ENCODE measurements around the gene CCNA2. TPM values are rescaled to one million over a fixed set of nuclear protein-coding genes. Genes with fewer than 3 reads are reported as not detected.

Gene CCNA2
- total RNA-seq, 3 donors from 2014 or later, result 2.8 to 18.9 (median 4.0) TPM

DNA sequence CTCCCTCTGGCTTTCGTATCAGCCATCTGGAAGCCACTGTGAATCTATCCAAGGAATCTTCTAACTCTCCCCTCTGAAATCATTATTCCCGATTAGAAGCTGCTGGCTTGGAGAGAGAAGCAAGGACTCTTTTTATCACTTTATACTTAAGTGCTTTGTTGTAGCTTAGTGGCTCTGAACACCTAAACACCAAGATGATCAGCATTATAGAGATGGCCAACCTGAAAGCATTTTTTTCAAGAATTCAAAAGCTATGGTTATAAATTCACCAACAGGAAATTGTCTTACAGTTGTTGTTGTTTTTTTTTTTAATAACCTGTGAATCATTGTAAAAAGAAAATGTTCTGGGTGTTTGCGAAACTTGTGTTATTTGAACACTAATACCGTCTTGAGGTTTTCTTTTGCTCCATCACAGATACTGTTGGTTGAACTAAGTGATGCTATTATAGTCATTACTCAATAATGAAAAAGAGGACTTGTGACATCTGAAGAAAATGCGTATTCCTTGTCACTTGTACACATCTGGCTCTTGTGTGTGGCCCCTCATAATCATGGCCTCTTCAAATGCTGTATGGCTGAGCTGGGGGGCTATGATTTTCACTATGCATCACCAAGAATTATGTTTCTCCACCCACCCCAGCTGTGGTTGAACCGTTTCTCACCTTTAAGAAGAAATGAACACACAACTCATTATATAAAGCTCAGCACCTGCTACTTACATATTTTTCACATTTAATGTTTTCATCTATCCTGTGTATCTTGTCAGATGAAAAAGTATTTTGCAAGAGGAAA lies 46.9 kb downstream of the CCNA2 start:
- TF ChIP-seq, protein P1, sequence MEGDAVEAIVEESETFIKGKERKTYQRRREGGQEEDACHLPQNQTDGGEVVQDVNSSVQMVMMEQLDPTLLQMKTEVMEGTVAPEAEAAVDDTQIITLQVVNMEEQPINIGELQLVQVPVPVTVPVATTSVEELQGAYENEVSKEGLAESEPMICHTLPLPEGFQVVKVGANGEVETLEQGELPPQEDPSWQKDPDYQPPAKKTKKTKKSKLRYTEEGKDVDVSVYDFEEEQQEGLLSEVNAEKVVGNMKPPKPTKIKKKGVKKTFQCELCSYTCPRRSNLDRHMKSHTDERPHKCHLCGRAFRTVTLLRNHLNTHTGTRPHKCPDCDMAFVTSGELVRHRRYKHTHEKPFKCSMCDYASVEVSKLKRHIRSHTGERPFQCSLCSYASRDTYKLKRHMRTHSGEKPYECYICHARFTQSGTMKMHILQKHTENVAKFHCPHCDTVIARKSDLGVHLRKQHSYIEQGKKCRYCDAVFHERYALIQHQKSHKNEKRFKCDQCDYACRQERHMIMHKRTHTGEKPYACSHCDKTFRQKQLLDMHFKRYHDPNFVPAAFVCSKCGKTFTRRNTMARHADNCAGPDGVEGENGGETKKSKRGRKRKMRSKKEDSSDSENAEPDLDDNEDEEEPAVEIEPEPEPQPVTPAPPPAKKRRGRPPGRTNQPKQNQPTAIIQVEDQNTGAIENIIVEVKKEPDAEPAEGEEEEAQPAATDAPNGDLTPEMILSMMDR (IDR thresholded peaks at IDR 0.05), result no peak
- DNase-seq (no peak), ATAC-seq (no peak)
- intact Hi-C loops (cut with DNase I, micrococcal nuclease), result no loop called here
- Histone ChIP-seq H3K4me1 (ENCODE audit: low read depth) (no peaks in the 10 kb centered on the region), H3K4me3 (no peak overlapping the region), H3K9me3 (no peaks in the 10 kb centered on the region), H3K36me3 (ENCODE audit: low read depth) (no peaks in the 10 kb centered on the region)

- Histone ChIP-seq H3K36me3 (ENCODE audit: low read depth) (no peaks in the 10 kb centered on the region), H3K4me3 (no peak overlapping the region), H3K9me3 (no peaks in the 10 kb centered on the region), H3K4me1 (ENCODE audit: low read depth) (no peaks in the 10 kb centered on the region)
- DNase-seq, result no peak
- intact Hi-C loops (cut with DNase I, micrococcal nuclease), result no loop called here
- no peak for ATAC-seq
- TF ChIP-seq, protein P1 (IDR thresholded peaks at IDR 0.05), result no peak
These were observed 49.8 kb downstream of the CCNA2 start for GRCh38 chr4:121773883-121774282.

DNA sequence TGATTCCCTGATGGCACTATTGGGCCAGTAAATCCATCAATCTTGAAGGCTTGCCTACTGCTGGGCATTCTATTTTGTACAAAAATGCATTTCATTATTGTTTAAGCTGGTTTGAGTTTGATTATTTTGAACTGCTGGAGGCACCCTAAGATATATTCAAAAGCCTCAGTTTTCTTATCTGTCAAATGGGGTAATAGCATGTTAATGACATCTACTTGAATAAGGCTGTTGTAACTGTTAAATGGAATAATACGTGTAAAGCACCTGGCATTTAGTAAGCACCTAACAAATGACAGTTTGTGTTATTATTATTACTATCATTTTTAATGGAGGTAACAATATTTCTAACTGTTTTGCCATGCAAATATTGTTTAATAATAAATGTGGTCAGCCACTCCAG lies 51.8 kb downstream of the CCNA2 start:
- no peaks in the 10 kb centered on the region for H3K9me3 ChIP-seq
- H3K4me3 ChIP-seq, result no peak overlapping the region
- ATAC-seq, result no peak
- no peaks in the 10 kb centered on the region for H3K36me3 ChIP-seq (ENCODE audit: low read depth)
- DNase-seq, result no peak
- intact Hi-C loops (cut with DNase I, micrococcal nuclease), result no loop called here
- no peaks in the 10 kb centered on the region for H3K4me1 ChIP-seq (ENCODE audit: low read depth)
- TF ChIP-seq, protein P1 (IDR thresholded peaks at IDR 0.05), result no peak

DNA sequence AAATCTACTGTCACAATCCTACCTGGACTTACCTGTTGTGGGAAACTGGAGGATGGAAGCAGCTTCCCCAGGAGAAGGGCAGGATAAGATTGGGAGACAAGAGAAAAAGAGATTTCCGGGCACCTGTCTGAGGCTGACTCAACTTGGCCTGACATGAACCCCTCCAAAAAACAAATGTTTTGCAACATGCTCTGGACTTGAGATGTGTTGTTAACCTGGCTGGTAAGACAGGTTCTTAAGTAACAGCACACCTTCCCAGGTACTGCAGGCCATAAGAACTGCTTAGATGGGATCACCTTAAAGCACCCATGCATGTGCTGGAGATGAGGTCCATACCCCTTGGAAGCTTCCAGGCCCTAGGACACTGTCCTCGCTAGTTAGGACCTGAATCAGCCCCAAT lies 54.3 kb downstream of the CCNA2 start:
- H3K4me1 ChIP-seq (ENCODE audit: low read depth), result peaks cover 4% of the 10 kb centered on the region
- no peak for ATAC-seq

DNA sequence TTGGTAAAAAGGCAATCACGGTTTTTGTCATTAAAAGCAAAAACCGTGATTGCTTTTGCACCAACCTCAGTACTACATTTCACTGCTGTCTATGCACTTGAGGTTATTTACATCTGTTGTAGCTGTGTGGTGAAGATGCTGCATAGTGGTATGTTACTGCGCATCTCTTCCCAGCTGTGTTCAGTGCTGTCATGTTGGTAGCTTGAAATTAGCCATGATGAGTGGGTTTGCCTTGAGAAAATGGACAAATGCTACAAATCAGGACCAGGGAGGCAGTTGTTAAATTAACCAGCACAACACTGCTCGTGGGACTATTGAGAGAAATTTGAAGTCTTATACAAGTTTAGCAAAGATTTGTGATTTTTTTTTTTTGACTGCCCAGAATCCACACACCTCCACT lies 56.5 kb downstream of the CCNA2 start:
- intact Hi-C loops (cut with DNase I, micrococcal nuclease), result no loop called here
- TF ChIP-seq, protein P1 (IDR thresholded peaks at IDR 0.05), result no peak
- Histone ChIP-seq H3K9me3 (no peaks in the 10 kb centered on the region), H3K4me1 (ENCODE audit: low read depth) (peaks cover 4% of the 10 kb centered on the region), H3K36me3 (ENCODE audit: low read depth) (no peaks in the 10 kb centered on the region), H3K4me3 (no peak overlapping the region)
- ATAC-seq (no peak), DNase-seq (no peak)

More for the DNA sequence above, 54.3 kb downstream of the CCNA2 start:
- no peaks in the 10 kb centered on the region for H3K36me3 ChIP-seq (ENCODE audit: low read depth)
- intact Hi-C loops (cut with DNase I, micrococcal nuclease), result no loop called here
- no peak overlapping the region for H3K4me3 ChIP-seq
- H3K9me3 ChIP-seq, result no peaks in the 10 kb centered on the region
- DNase-seq, result no peak
- TF ChIP-seq, protein P1 (IDR thresholded peaks at IDR 0.05), result no peak

Other genes with a start within 250 kb of the CCNA2 start
- gene ANXA5, start 126.9 kb downstream of the CCNA2 start, total RNA-seq, result 100 to 1,000 TPM in 1 of 3 donors, 10 to 100 TPM in 2; 47.3 to 157 (median 89.2) TPM
- gene SMIM43, start 58.7 kb downstream of the CCNA2 start, total RNA-seq, result 1 to 10 TPM in 1 of 3 donors, not detected in 2; 1.0 TPM
- 10 to 100 TPM; 12.5 to 16.0 (median 12.6) TPM for gene EXOSC9, start 22.6 kb downstream of the CCNA2 start, total RNA-seq
- gene BBS7, start 46.6 kb upstream of the CCNA2 start, total RNA-seq, result 10 to 100 TPM in 2 of 3 donors, 1 to 10 TPM in 1; 9.4 to 19.6 (median 13.5) TPM
- gene TRPC3, start 128.2 kb upstream of the CCNA2 start, total RNA-seq, result 1 to 10 TPM in 1 of 3 donors, under 1 TPM in 2; 0.17 to 1.0 (median 0.51) TPM